ENCODE measurements around the gene NOSTRIN. TPM values are rescaled to one million over a fixed set of nuclear protein-coding genes. Genes with fewer than 3 reads are reported as not detected.

NOSTRIN gene
- total RNA-seq, 1 experiment from 2014 or later: not detected

DNA sequence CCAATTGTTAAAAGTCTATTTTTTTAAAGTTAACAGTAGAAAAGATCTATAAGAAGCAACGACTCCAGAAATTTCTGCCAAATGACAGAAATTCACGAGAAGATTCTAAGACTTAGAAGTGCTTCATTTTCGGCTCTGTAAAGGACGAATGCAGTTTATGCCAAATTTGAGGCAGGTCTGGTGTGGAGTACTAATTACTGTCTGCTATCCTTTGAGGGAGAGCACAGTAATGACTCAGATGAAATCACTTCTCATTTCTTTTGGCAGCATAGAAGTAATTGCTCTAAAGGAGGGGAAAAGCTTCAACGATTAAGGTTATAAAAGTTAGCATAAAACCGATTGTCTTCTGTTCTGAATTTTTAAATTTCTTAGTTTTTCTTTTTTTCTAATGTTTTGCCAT lies 110.0 kb downstream of the NOSTRIN start:
- Mint-ChIP-seq H3K27me3 (ENCODE audit: low read depth) (no peaks in the 10 kb centered on the region; the same call in 1 of the 2 replicates), H3K9me3 (peaks cover 7 to 9% of the 10 kb centered on the region in 2 experiments), H3K36me3 (ENCODE audit: insufficient read depth in 1 of 3, low read depth in 3 of 3) (peaks cover 0 to 11% (median 5%) of the 10 kb centered on the region in 3 experiments; a peak in 4 of 7 replicates), H3K4me3 (peak overlapping the region in 1 of 2 experiments; percentile 21; a peak in 2 of 5 replicates), H3K4me1 (peaks cover 60 to 62% of the 10 kb centered on the region in 2 experiments), H3K27ac (no peak overlapping the region)
- no peak overlapping the region for H2AK5ac ChIP-seq (ENCODE audit: insufficient read length, low read length)
- no CpG with 5 or more reads among the region's 6 CpGs for WGBS (ENCODE audit: extremely low coverage, insufficient read length, low lambda C conversion rate)
- H4K8ac ChIP-seq (replicated peaks; ENCODE audit: insufficient read length, low read depth, low read length): no peak overlapping the region
- no peak overlapping the region for H3K23ac ChIP-seq (ENCODE audit: insufficient read length, low read depth, low read length)
- no peak overlapping the region for H3K27ac ChIP-seq (ENCODE audit: insufficient read length, low read depth, low read length)
- H3K79me2 ChIP-seq (ENCODE audit: insufficient read depth, low read length): no peaks in the 10 kb centered on the region
- H2BK15ac ChIP-seq (ENCODE audit: low read depth, low read length): no peak overlapping the region
- no peak overlapping the region for H2AFZ ChIP-seq (ENCODE audit: low read length)
- H3K4me1 ChIP-seq (ENCODE audit: insufficient read depth, low read length): peaks cover 20% of the 10 kb centered on the region
- H2BK12ac ChIP-seq (ENCODE audit: insufficient read length, low read depth, low read length): no peak overlapping the region
- H3K56ac ChIP-seq (ENCODE audit: insufficient read length, low read depth, low read length): no peak overlapping the region
- no peak overlapping the region for H3T11ph ChIP-seq (ENCODE audit: low read length)
- H2BK5ac ChIP-seq (ENCODE audit: insufficient read length, low read length): no peak overlapping the region
- H3K9ac ChIP-seq (ENCODE audit: extremely low read depth, insufficient read length, low read length): no peak overlapping the region
- TF ChIP-seq, protein P1, sequence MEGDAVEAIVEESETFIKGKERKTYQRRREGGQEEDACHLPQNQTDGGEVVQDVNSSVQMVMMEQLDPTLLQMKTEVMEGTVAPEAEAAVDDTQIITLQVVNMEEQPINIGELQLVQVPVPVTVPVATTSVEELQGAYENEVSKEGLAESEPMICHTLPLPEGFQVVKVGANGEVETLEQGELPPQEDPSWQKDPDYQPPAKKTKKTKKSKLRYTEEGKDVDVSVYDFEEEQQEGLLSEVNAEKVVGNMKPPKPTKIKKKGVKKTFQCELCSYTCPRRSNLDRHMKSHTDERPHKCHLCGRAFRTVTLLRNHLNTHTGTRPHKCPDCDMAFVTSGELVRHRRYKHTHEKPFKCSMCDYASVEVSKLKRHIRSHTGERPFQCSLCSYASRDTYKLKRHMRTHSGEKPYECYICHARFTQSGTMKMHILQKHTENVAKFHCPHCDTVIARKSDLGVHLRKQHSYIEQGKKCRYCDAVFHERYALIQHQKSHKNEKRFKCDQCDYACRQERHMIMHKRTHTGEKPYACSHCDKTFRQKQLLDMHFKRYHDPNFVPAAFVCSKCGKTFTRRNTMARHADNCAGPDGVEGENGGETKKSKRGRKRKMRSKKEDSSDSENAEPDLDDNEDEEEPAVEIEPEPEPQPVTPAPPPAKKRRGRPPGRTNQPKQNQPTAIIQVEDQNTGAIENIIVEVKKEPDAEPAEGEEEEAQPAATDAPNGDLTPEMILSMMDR (conservative IDR thresholded peaks at IDR 0.05): no peak
- H3K9me3 ChIP-seq (ENCODE audit: control insufficient read depth, low read depth, low read length): no peaks in the 10 kb centered on the region
- no peak for DNase-seq
- H3K79me1 ChIP-seq (ENCODE audit: insufficient read depth, low read depth, low read length, poor library complexity, severe bottlenecking): no peaks in the 10 kb centered on the region
- no peak overlapping the region for H4K5ac ChIP-seq (ENCODE audit: insufficient read length, low read depth, low read length)
- no peaks in the 10 kb centered on the region; the same call in 1 of the 2 replicates for H3K27me3 ChIP-seq (ENCODE audit: insufficient read depth, low read length)
- H2BK20ac ChIP-seq (ENCODE audit: low read depth, low read length, poor library complexity, severe bottlenecking): no peak overlapping the region
- no peaks in the 10 kb centered on the region for H4K20me1 ChIP-seq (ENCODE audit: control insufficient read depth, insufficient read depth, insufficient read length)
- no peak overlapping the region for H3K18ac ChIP-seq (ENCODE audit: insufficient read length, low read depth, low read length)
- no peak overlapping the region for H4K91ac ChIP-seq (ENCODE audit: insufficient read length, low read depth, low read length)
- H3K4me2 ChIP-seq (ENCODE audit: insufficient read depth, insufficient read length, low read length): no peak overlapping the region
- H3K23me2 ChIP-seq (ENCODE audit: insufficient read length, low read depth, low read length, poor library complexity, severe bottlenecking): no peaks in the 10 kb centered on the region
- H2BK120ac ChIP-seq (ENCODE audit: low read depth, low read length, poor library complexity, severe bottlenecking): no peak overlapping the region
- H3K4ac ChIP-seq (ENCODE audit: low read depth, low read length): no peak overlapping the region
- H3K14ac ChIP-seq (ENCODE audit: insufficient read depth, low read length): no peak overlapping the region

All from H9 (cell line).